Measurements from ENCODE around the gene WFDC5.

WFDC5 gene

GRCh38 chr20:45087097-45087790 is 27.7 kb downstream of the WFDC5 start:
- Histone ChIP-seq H2BK12ac (ENCODE audit: low read length in 2 of 2) (no peak overlapping the region), H3K27me3 (ENCODE audit: control insufficient read depth in 1 of 2, insufficient read depth in 1 of 2, low read length in 2 of 2) (no peaks in the 10 kb centered on the region), H3K36me3 (ENCODE audit: control insufficient read depth in 1 of 2, insufficient read depth in 2 of 2, low read depth in 1 of 2, low read length in 2 of 2) (peaks cover 0 to 3% of the 10 kb centered on the region in 2 experiments), H3K4me2 (ENCODE audit: low read length, poor library complexity, severe bottlenecking) (no peak overlapping the region), H3K79me1 (replicated peaks; ENCODE audit: low read length, poor library complexity, severe bottlenecking) (peaks cover 2% of the 10 kb centered on the region), H2AFZ (ENCODE audit: low read depth, low read length) (no peak overlapping the region), H2AK5ac (ENCODE audit: low read length, severe bottlenecking) (no peak overlapping the region), H4K91ac (ENCODE audit: low read length) (no peak overlapping the region), H3K18ac (ENCODE audit: low read depth in 1 of 2, low read length in 2 of 2) (no peak overlapping the region), H2BK120ac (ENCODE audit: low read depth, low read length) (no peak overlapping the region), H3K9me3 (ENCODE audit: control insufficient read depth, low read length) (no peaks in the 10 kb centered on the region), H3K23ac (ENCODE audit: low read length in 2 of 2) (no peak overlapping the region), H4K8ac (ENCODE audit: low read length) (no peak overlapping the region), H3K9ac (ENCODE audit: low read length) (no peak overlapping the region), H3K4ac (ENCODE audit: low read depth in 1 of 2, low read length in 2 of 2) (no peak overlapping the region), H3K27ac (ENCODE audit: low read length, poor library complexity, severe bottlenecking) (no peak overlapping the region), H3K4me3 (ENCODE audit: insufficient read depth in 1 of 2, low read depth in 1 of 2, low read length in 2 of 2) (no peak overlapping the region), H2BK5ac (ENCODE audit: low read depth, low read length, poor library complexity, severe bottlenecking) (no peak overlapping the region), H3K4me1 (ENCODE audit: control insufficient read depth, insufficient read depth, low read depth, low read length) (no peaks in the 10 kb centered on the region), H3K14ac (ENCODE audit: low read length in 2 of 2) (no peak overlapping the region), H2BK15ac (ENCODE audit: low read depth, poor library complexity, severe bottlenecking) (no peak overlapping the region)
- DNase-seq, result no peak
- WGBS, result 100% methylated on average over 2 of the region's 3 CpGs

DNA sequence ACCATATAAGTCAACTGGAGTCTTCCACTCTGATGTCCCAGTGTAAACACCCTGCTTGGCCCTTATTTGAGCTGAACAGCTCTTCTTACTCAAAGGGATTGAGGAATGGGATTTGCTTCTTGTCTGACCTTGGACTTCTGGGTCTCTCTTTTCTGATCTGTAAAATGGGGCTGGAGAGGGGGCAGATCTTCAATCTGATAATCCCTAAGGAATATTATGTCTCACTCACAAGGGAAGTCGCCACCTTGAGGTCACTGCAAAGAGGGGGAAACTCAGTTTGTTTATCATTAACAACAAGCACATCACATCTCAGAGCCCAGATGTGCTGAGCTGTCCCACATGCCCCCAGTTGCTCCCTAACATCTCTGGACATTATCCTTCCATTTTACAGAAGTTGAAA is 29.1 kb downstream of the WFDC5 start:
- H3K14ac ChIP-seq (ENCODE audit: low read length in 2 of 2), result no peak overlapping the region
- H2AFZ ChIP-seq (ENCODE audit: low read depth, low read length), result no peak overlapping the region
- no peak overlapping the region for H3K23ac ChIP-seq (ENCODE audit: low read length in 2 of 2)
- no peak overlapping the region for H2BK120ac ChIP-seq (ENCODE audit: low read depth, low read length)
- peaks cover 2% of the 10 kb centered on the region for H3K79me1 ChIP-seq (replicated peaks; ENCODE audit: low read length, poor library complexity, severe bottlenecking)
- H2BK5ac ChIP-seq (ENCODE audit: low read depth, low read length, poor library complexity, severe bottlenecking), result no peak overlapping the region
- no peak overlapping the region for H4K91ac ChIP-seq (ENCODE audit: low read length)
- H2AK5ac ChIP-seq (ENCODE audit: low read length, severe bottlenecking), result no peak overlapping the region
- no peak overlapping the region for H3K9ac ChIP-seq (ENCODE audit: low read length)
- peaks cover 0 to 10% of the 10 kb centered on the region in 2 experiments for H3K36me3 ChIP-seq (ENCODE audit: control insufficient read depth in 1 of 2, insufficient read depth in 2 of 2, low read depth in 1 of 2, low read length in 2 of 2)
- H3K27me3 ChIP-seq (ENCODE audit: control insufficient read depth in 1 of 2, insufficient read depth in 1 of 2, low read length in 2 of 2), result no peaks in the 10 kb centered on the region
- H3K18ac ChIP-seq (ENCODE audit: low read depth in 1 of 2, low read length in 2 of 2), result no peak overlapping the region
- no peak overlapping the region for H2BK15ac ChIP-seq (ENCODE audit: low read depth, poor library complexity, severe bottlenecking)
- DNase-seq, result no peak
- H4K8ac ChIP-seq (ENCODE audit: low read length), result no peak overlapping the region
- no peak overlapping the region for H3K4me3 ChIP-seq (ENCODE audit: insufficient read depth in 1 of 2, low read depth in 1 of 2, low read length in 2 of 2)
- no peak overlapping the region for H3K27ac ChIP-seq (ENCODE audit: low read length, poor library complexity, severe bottlenecking)
- H3K4me2 ChIP-seq (ENCODE audit: low read length, poor library complexity, severe bottlenecking), result no peak overlapping the region
- WGBS, result 90% methylated on average over 1 of the region's 1 CpG
- H3K9me3 ChIP-seq (ENCODE audit: control insufficient read depth, low read length), result no peaks in the 10 kb centered on the region
- no peak overlapping the region for H3K4ac ChIP-seq (ENCODE audit: low read depth in 1 of 2, low read length in 2 of 2)
- H3K4me1 ChIP-seq (ENCODE audit: control insufficient read depth, insufficient read depth, low read depth, low read length), result no peaks in the 10 kb centered on the region
- H2BK12ac ChIP-seq (ENCODE audit: low read length in 2 of 2), result no peak overlapping the region

DNA sequence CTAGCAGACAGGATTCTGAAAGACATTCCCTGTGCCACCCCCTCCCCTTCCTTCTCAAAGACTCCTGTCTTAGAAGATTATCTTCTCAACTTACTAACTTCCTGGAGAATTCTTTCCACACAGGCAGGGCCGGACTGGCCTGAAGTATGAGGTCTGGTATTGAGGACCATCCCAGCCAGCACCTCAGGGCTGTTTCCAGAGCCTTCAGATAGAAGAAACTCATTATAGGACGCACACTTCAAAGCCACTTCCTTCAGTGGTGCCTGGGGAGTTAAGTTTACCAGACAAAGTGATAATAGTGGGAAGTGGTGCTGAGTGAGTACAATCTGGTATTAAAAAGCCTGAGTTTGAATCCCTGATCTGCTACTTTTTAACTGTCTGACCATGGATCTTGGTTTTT is 29.7 kb downstream of the WFDC5 start:
- Histone ChIP-seq H2AK5ac (ENCODE audit: low read length, severe bottlenecking) (no peak overlapping the region), H3K9ac (ENCODE audit: low read length) (no peak overlapping the region), H3K23ac (ENCODE audit: low read length in 2 of 2) (no peak overlapping the region), H2AFZ (ENCODE audit: low read depth, low read length) (no peak overlapping the region), H3K4me2 (ENCODE audit: low read length, poor library complexity, severe bottlenecking) (no peak overlapping the region), H3K4me1 (ENCODE audit: control insufficient read depth, insufficient read depth, low read depth, low read length) (no peaks in the 10 kb centered on the region), H3K27me3 (ENCODE audit: control insufficient read depth in 1 of 2, insufficient read depth in 1 of 2, low read length in 2 of 2) (no peaks in the 10 kb centered on the region), H3K14ac (ENCODE audit: low read length in 2 of 2) (no peak overlapping the region), H2BK120ac (ENCODE audit: low read depth, low read length) (no peak overlapping the region), H2BK12ac (ENCODE audit: low read length in 2 of 2) (no peak overlapping the region), H3K79me1 (replicated peaks; ENCODE audit: low read length, poor library complexity, severe bottlenecking) (peaks cover 2% of the 10 kb centered on the region), H4K8ac (ENCODE audit: low read length) (no peak overlapping the region), H3K4ac (ENCODE audit: low read depth in 1 of 2, low read length in 2 of 2) (no peak overlapping the region), H4K91ac (ENCODE audit: low read length) (no peak overlapping the region), H3K9me3 (ENCODE audit: control insufficient read depth, low read length) (no peaks in the 10 kb centered on the region), H2BK15ac (ENCODE audit: low read depth, poor library complexity, severe bottlenecking) (no peak overlapping the region), H2BK5ac (ENCODE audit: low read depth, low read length, poor library complexity, severe bottlenecking) (no peak overlapping the region), H3K18ac (ENCODE audit: low read depth in 1 of 2, low read length in 2 of 2) (no peak overlapping the region), H3K27ac (ENCODE audit: low read length, poor library complexity, severe bottlenecking) (no peak overlapping the region), H3K4me3 (ENCODE audit: insufficient read depth in 1 of 2, low read depth in 1 of 2, low read length in 2 of 2) (no peak overlapping the region), H3K36me3 (ENCODE audit: control insufficient read depth in 1 of 2, insufficient read depth in 2 of 2, low read depth in 1 of 2, low read length in 2 of 2) (peaks cover 0 to 14% of the 10 kb centered on the region in 2 experiments)
- 27% methylated on average over 2 of the region's 2 CpGs for WGBS
- DNase-seq, result no peak

DNA sequence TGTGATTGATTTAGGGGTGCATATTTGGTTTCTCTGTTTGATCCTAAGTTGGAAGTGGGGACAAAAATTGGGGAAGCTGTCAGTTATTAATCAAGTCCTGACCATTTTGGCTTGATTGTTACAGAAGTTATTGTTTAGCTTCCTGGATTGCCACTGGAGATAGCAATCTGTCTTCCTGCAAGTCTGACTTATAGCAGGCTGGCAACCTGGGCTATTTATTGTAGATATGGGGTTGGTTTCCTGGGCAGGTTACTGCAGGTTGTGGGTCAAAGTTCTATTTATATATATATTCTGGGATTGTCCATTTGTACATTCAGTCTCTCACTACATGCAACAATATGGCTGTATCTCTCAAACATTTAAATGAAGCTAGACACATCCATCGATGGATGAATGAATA is 31.8 kb downstream of the WFDC5 start:
- H2AFZ ChIP-seq (ENCODE audit: low read depth, low read length), result no peak overlapping the region
- no peaks in the 10 kb centered on the region for H3K4me1 ChIP-seq (ENCODE audit: control insufficient read depth, insufficient read depth, low read depth, low read length)
- no peak overlapping the region for H3K4me3 ChIP-seq (ENCODE audit: insufficient read depth in 1 of 2, low read depth in 1 of 2, low read length in 2 of 2)
- H3K14ac ChIP-seq (ENCODE audit: low read length in 2 of 2), result no peak overlapping the region
- peaks cover 2% of the 10 kb centered on the region for H3K79me1 ChIP-seq (replicated peaks; ENCODE audit: low read length, poor library complexity, severe bottlenecking)
- H3K9me3 ChIP-seq (ENCODE audit: control insufficient read depth, low read length), result no peaks in the 10 kb centered on the region
- WGBS, result 100% methylated on average over 1 of the region's 1 CpG
- no peak overlapping the region for H3K4me2 ChIP-seq (ENCODE audit: low read length, poor library complexity, severe bottlenecking)
- no peak overlapping the region for H3K18ac ChIP-seq (ENCODE audit: low read depth in 1 of 2, low read length in 2 of 2)
- H3K27ac ChIP-seq (ENCODE audit: low read length, poor library complexity, severe bottlenecking), result no peak overlapping the region
- H4K91ac ChIP-seq (ENCODE audit: low read length), result no peak overlapping the region
- H3K23ac ChIP-seq (ENCODE audit: low read length in 2 of 2), result no peak overlapping the region
- no peak for DNase-seq
- no peak overlapping the region for H3K4ac ChIP-seq (ENCODE audit: low read depth in 1 of 2, low read length in 2 of 2)
- H2BK12ac ChIP-seq (ENCODE audit: low read length in 2 of 2), result no peak overlapping the region
- H2AK5ac ChIP-seq (ENCODE audit: low read length, severe bottlenecking), result no peak overlapping the region
- peaks cover 0 to 15% of the 10 kb centered on the region in 2 experiments for H3K36me3 ChIP-seq (ENCODE audit: control insufficient read depth in 1 of 2, insufficient read depth in 2 of 2, low read depth in 1 of 2, low read length in 2 of 2)
- no peak overlapping the region for H2BK120ac ChIP-seq (ENCODE audit: low read depth, low read length)
- H2BK15ac ChIP-seq (ENCODE audit: low read depth, poor library complexity, severe bottlenecking), result no peak overlapping the region
- no peak overlapping the region for H3K9ac ChIP-seq (ENCODE audit: low read length)
- H3K27me3 ChIP-seq (ENCODE audit: control insufficient read depth in 1 of 2, insufficient read depth in 1 of 2, low read length in 2 of 2), result no peaks in the 10 kb centered on the region
- no peak overlapping the region for H2BK5ac ChIP-seq (ENCODE audit: low read depth, low read length, poor library complexity, severe bottlenecking)
- H4K8ac ChIP-seq (ENCODE audit: low read length), result no peak overlapping the region

Data from mesenchymal stem cell (in vitro differentiated cells and primary cell).